Endometrial microvascular endothelial cells (primary cell): Measurements from ENCODE around the gene SH3TC1. TPM values are rescaled to one million over a fixed set of nuclear protein-coding genes. Genes with fewer than 3 reads are reported as not detected.

Experiments
- in situ Hi-C: cut with HindIII; loops from 2 replicates; pipeline ENCODE4 v1.10.0; 2017; ENCODE audit warnings: low sequenced_read_pairs, low pct_unique_long_range_greater_than_20kb; ENCODE audit errors: inconsistent ontology term
- total RNA-seq: library from RNA; depleted of rRNA; stranded (reverse); fragments of >200 nt; gene quantifications from one replicate; pipeline ENCODE4 v1.2.3, GENCODE V29; 2015; ENCODE audit errors: inconsistent ontology term

SH3TC1 gene
- total RNA-seq, 1 donor from 2014 or later, result 61.9 TPM

DNA sequence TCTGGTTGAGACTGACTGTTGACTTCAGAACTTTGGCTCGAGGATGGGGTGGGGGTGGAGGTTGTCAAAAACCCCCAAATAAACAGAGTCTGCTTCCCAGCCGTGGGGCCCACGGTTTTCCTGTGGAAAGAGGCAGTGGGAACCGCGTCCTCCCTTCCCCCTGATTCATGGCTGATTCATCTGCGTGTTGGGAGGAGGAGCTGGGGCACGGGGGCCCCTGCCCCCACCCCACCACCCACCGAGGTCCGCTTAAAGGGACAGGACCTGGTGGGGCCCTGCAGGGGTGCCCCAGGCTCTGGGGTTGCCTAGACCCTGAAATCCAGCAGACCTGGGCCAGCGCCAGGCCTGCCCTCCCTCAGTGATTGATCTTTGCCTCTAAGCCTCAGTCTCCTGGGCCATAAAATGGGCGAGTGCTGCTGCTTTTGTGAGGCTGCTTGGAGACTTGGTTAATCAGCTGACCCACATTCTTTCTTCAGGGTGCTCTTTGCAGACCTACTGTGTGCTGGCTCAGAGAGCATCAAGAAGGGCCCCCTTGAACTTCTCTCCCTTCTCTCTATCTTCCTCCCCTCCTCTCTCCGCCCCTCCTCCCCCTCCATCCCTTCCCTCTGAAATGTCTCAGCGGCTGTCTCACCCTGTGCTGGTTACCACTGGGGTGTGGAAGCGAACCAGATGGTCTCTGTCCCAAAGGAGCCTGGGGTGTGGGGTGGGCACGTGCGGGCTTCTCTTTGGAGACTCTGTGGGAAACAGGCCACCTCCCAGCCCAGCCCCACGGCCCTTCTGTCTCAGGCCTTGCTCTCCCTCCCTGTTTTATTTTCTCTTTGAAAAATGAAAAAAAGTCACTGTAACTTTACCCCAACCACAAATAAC is 79.6 kb downstream of the SH3TC1 start:
- in situ Hi-C loops, result no loop called here

DNA sequence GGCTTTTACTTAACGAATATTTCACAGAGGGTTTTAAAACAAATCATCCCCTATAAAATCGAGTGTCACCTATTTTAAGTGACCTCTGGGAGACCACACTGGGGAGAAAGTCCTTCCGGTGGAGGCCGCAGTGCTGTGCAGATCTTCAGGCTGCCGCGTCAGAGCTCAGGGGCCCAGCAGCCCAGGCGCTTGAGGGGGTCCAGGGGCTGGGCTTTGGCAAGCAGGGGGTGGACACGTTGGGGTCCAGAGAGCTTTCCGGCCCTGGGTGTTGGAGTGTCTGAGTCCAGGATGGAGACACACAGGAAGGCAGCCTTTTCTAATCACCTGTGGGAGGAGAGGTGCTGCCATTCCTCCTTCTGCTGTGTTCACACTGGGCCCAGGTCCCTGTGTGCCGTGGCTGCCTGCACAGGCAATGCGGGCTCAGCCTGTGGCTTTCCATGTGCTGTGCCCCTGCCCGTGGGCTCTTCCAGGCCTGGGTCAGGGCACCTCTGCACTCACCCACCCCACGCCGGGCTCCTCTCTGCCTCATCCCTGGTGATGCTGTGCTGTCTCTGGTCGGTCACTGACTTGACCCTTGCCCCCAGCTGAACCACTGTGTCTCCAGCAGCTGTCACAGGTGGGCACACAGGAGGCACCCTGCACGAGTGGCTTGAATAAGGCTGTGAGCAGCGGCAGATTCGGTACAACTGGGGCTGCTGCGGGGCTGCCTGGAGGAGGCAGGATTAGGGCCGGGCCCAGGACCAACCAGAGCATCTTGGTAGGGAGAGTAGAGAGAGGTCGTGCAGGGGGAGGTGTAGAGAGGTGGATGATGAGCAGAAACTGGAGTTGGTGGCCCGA is 80.4 kb downstream of the SH3TC1 start:
- in situ Hi-C loops, result no loop called here

DNA sequence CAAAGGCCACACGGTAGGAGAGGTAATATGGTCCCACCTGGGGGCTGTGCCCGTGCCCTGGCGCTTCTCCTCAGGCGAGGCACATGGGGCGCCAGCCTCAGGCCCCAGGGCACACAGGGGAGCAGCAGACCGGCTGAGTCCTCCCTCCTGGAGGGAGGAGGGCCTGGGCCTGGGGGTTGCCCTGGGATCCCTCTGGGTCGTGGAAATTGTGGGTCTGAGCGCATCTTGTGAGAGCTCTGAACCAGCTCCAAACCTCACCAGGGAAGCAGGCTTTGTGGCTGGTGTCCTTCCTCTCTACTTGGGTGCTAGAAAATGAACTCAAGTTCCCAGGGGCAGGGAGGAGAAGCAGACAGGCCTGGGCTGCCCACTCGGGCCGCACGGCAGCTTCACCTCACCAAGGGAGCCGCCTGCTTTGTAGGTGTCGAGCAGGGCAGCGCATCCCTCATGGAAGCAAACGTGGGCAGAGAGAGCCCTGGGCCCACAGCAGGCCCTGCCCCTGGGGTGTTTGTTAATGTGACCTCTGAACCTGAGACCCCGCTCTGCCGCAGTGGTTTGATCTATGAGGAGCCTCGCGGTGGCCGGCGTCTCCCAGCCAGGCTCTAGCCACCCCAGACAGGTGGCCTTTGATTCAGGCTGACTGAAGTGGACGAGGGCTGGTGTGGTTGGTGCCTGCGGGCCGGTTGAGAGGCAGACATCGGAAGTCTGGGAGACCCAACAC is 81.2 kb downstream of the SH3TC1 start:
- in situ Hi-C loops, result no loop called here

- in situ Hi-C loops, result no loop called here
These were observed 81.9 kb downstream of the SH3TC1 start for GRCh38 chr4:8280876-8281440.

DNA sequence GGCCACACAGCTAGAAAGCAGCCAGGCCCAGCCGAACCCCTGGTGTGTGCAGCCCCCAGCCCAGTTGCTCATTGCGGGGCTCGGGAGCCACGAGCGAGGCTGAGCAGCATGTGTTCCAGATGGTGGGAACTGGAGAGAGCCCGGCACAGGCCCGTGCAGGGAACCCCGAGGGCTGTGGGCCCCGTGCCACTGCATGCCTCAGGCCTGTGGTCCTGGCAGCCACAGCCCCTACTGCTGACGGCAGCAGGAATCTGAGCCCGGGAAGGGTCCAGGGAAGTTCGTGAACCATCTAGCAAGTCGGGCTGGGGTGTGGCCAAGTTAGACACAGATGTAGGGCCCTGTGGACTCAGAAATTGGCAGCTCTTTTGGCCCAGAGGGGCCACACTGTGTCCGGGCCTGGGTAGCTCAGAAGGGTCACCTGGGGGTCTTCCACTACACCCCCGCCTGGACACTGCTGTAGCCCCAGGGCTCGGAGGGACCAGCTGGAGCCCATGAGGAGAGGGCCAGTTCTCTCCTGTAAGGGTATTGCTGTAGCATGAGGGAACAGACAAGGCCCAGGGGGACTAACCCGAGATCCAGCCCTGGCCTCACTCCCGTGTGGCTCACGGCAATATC is 82.5 kb downstream of the SH3TC1 start:
- in situ Hi-C loops, result no loop called here

DNA sequence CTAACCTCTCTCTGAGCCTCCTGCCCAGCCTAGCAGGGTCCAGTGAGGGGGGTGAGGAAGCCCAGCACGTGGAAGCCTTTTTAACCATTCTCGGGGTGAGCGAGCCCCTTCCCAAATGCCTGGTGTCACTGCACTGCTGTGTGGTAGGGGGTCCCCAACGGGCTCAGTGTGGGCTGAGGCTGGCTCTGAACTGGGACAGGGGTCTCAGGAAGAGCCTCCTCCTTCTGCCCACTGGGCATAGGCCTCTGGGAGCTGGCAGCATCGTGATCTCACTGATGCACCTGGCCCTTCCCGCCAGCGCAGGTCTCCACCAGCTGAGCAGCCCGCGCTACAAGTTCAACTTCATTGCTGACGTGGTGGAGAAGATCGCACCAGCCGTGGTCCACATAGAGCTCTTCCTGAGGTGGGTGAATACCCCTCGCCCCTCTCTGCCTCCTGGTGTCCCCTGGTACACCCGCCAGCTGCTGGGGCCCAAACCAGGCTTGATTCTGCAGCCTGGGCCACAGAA is 83.1 kb downstream of the SH3TC1 start:
- in situ Hi-C loops, result no loop called here

GRCh38 chr4:8282742-8283141 is 83.7 kb downstream of the SH3TC1 start:
- in situ Hi-C loops, result no loop called here

DNA sequence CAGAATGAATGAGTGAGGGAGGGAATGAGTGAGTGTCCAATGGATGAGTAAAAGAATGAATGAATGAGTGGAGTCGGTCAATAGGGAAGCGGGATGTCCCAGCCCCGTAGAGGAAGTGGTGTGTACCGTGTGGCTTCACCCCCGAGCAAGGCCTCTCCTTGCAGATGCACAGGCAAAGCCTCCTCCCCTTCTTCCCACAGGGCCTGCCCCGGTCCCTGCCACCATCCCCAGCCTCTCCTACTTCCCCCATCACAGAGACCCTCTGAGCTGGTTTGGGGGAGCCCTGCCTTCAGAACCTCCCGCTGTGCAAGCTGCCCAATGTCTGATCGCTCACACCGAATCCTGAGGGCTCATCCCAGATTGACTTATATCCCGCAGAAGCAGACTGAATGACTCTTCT is 84.1 kb downstream of the SH3TC1 start:
- in situ Hi-C loops, result no loop called here

DNA sequence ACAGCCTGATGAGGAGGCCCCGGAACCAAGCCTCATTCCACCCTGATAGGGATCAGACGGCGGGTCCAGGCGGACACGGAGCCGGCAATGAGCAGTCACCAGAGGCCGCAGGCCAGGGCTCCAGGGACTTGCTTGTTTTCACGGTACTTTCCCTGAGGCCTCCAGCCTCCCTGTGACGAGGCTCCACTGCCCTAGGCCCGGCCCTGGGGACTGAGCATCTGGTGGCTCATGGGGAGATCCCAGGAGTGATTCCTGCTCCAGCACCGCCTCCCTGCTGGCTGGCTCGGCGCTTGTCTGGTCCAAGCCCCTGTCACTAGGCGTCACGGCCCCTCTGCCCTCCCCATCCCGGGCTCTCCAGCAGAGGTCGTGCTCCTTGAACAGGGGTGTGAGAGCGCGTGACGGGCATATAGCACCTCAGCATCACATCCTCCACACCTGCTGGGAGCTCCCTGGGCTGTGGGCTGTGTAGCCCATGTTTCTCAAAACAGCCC is 84.6 kb downstream of the SH3TC1 start:
- in situ Hi-C loops, result no loop called here

DNA sequence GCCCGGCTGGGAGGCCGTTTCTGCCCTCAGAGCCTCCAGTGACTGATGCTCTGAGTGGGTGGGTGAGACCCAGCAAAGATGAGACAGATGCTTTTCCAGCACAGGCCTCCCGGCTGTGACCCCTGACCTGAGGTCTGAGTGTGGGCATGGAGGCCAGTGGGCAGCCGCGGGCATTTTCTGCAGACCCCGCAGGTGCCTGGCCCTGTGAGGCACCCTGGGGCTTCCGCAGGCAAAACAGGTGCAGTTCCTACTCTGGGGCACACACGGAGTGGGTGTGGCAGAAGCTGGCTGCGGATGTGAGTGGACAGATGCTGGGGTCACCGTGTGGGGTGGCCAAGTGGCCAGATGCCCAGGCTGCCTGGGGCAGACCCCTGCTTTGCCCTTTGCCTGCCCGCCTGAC is 85.3 kb downstream of the SH3TC1 start:
- in situ Hi-C loops, result no loop called here

- in situ Hi-C loops, result no loop called here
These were observed 86.3 kb downstream of the SH3TC1 start for GRCh38 chr4:8285143-8285975.

GRCh38 chr4:8285976-8286718 is 87.1 kb downstream of the SH3TC1 start:
- in situ Hi-C loops, result no loop called here

DNA sequence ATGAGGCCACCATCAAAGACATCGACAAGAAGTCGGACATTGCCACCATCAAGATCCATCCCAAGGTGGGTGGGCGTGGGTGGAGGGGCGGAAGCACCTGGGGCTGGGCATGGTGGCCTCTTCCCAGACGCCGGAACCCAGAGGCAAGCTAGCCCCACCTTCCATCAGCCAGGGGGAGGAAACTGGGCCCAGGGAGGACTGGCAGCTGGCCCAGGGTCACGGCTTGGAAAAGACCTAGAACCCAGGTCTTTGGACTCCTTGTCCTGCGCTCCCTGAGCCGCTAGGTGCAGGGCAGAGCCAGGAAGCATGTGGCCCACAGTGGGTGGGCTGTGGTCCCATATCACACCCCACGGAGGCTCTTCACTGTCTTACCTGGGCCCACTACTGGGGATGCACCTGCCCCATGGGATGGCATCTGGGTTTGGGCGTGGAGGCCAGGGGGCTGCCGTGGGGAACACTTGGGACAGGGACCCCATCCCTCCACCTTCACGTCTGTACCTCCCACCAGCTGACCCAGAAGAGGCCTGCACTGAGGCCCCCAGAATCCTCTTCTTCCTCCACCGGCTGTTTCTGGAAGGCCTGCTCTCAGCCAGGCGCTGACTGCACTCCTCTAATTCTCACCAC is 87.7 kb downstream of the SH3TC1 start:
- in situ Hi-C loops, result no loop called here

DNA sequence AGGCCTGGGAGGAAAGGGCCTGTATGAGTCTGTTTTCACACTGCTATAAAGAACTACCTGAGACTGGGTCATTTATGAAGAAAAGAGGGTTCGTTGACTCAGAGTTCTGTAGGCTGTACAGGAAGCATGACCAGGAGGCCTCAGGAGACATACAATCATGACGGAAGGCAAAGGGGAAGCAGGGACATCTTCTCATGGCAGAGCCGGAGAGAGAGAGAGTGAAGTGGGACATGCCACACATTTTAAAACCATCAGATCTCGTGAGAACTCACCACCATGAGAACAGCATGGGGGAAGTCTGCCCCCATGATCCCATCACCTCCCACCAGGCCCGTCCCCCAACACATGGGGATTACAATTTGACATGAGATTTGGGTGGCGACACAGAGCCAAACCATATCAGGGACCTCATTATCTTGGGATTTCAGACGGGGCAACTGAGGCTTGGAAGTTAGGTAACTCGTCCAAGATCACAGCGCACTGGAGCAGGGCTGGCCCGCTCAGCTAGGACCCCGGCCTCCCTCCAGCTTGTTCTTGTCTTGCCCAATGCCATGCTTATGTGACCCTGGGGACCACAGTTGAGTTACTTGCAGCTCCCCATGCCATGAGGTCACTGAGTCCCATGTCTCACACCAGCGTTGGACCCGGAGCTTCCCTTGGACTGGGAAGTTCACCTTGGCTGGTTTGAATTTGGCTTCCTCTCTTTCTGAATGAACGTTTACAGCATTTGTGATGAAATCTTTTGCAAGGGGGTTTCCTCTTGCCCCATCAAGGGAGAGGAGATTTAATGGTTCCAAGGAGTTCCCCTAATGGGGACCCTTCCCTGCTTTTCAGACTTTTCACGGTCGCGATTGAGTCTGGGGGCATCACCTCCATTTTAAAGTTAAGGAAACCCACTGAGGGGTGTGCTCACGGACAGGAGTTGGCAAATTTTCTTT is 88.5 kb downstream of the SH3TC1 start:
- in situ Hi-C loops, result no loop called here

DNA sequence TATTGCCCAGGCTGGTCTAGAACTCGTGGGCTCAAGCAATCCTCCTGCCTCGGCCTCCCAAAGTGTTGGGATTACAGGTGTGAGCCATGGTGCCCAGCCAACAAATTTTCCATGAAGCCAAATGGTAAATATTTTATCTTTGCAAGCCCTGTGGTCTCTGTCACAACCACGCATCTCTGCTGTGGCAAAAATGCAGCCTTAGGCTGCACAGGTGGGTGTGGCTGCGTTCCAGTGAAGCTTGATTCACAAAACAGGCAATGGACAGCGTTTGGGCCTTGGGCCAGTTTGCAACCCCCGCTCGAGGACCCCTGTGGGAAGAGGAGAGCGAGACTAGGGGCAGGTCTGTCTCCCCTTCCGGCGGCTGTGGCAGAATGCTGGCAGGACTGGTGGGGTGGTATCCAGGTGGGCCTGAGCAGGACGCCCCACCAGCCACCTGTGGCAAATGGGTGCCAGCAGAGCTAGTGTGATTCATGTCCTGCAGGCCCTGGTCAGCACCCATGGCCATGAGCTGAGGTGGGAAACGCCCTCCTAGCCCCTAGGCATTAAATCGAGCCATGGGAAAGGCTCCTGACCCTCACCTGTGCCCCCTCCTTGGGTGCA is 90.2 kb downstream of the SH3TC1 start:
- in situ Hi-C loops, result no loop called here
